Erythroblast (primary cell): ENCODE measurements around the gene LGR6.

Experiments used
- GATA1 ChIP-seq: IDR thresholded peaks from 2 replicates; pipeline ENCODE4 v1.6.1; 2011; ENCODE audit warnings: low read depth, mild to moderate bottlenecking, control low read depth, low read length, moderate library complexity
- POLR2A ChIP-seq: IDR thresholded peaks from 2 replicates; pipeline ENCODE4 v1.6.1; 2011; ENCODE audit warnings: mild to moderate bottlenecking, low read length

GRCh38 chr1:202154766-202155477 is 38.7 kb upstream of the LGR6 start:
- TF ChIP-seq POLR2A (no peak), GATA1 (no peak)
